OCI-LY3 (cell line): ENCODE measurements around the gene FAM210B.

ENCODE experiments used
- H2AFZ ChIP-seq: fragments of 200-600, 300-600 bp; shearing (Covaris generic); 2 replicates; pipeline ENCODE4 v1.6.0; 2014; ENCODE audit warnings: antibody characterized with exemption, low read depth, low read length
- H3K27ac ChIP-seq: fragments of 200-600, 300-600 bp; sonication (generic); 2 replicates; pipeline ENCODE4 v1.5.1; 2014; ENCODE audit warnings: mild to moderate bottlenecking, low read length, moderate library complexity, mixed read lengths
- H3K27me3 ChIP-seq: fragments of 200-600, 300-600 bp; sonication (generic); 2 replicates; pipeline ENCODE4 v1.6.1; 2014; ENCODE audit warnings: low read depth, low read length, mixed read lengths
- H3K36me3 ChIP-seq: fragments of 200-600, 300-600 bp; sonication (generic); replicated peaks from 2 replicates; pipeline ENCODE3; 2014; ENCODE audit warnings: low read depth, low read length, mixed read lengths
- H3K4me1 ChIP-seq: fragments of 300-600, 200-600 bp; sonication (generic); 2 replicates; pipeline ENCODE4 v1.6.1; 2014; ENCODE audit warnings: low read length, mixed read lengths
- H3K4me2 ChIP-seq: fragments of 200-600, 300-600 bp; sonication (generic); 2 replicates; pipeline ENCODE4 v1.6.1; 2014; ENCODE audit warnings: low read length, mixed read lengths
- H3K4me3 ChIP-seq: fragments of 300-600, 200-600 bp; sonication (generic); 2 replicates; pipeline ENCODE4 v1.5.1; 2014; ENCODE audit warnings: antibody characterized with exemption, mild to moderate bottlenecking, low read length, moderate library complexity
- H3K79me2 ChIP-seq: fragments of 300-600, 200-600 bp; shearing (Covaris generic); 2 replicates; pipeline ENCODE4 v1.6.1; 2014; ENCODE audit warnings: mild to moderate bottlenecking, low read length, mixed read lengths
- H3K9ac ChIP-seq: fragments of 300-600, 200-600 bp; shearing (Covaris generic); 2 replicates; pipeline ENCODE4 v1.6.0; 2014; ENCODE audit warnings: mild to moderate bottlenecking, low read length, moderate library complexity
- H3K9me3 ChIP-seq: fragments of 200-600, 300-600 bp; shearing (Covaris generic); 2 replicates; pipeline ENCODE4 v1.6.1; 2014; ENCODE audit warnings: low read length, mixed read lengths; ENCODE audit not compliant: insufficient read depth
- H4K20me1 ChIP-seq: fragments of 200-600, 300-600 bp; sonication (generic); 2 replicates; pipeline ENCODE4 v1.6.1; 2016; ENCODE audit warnings: low read length, mixed read lengths; ENCODE audit not compliant: insufficient read depth
- EZH2phosphoT487 ChIP-seq: fragments of 200-600 bp; shearing (Covaris generic); IDR thresholded peaks from 2 replicates; pipeline ENCODE4 v1.6.1; 2018; ENCODE audit warnings: antibody characterized with exemption, mixed run types, low read depth
- TF ChIP-seq, protein P1 (sequence below): fragments of 200-600, 300-600 bp; sonication (generic); IDR thresholded peaks from 2 replicates; pipeline ENCODE4 v1.5.1; 2014; ENCODE audit warnings: antibody characterized with exemption, low read length, low read depth

FAM210B gene

GRCh38 chr20:56381501-56381900 is 22.7 kb downstream of the FAM210B start:
- TF ChIP-seq, protein P1, sequence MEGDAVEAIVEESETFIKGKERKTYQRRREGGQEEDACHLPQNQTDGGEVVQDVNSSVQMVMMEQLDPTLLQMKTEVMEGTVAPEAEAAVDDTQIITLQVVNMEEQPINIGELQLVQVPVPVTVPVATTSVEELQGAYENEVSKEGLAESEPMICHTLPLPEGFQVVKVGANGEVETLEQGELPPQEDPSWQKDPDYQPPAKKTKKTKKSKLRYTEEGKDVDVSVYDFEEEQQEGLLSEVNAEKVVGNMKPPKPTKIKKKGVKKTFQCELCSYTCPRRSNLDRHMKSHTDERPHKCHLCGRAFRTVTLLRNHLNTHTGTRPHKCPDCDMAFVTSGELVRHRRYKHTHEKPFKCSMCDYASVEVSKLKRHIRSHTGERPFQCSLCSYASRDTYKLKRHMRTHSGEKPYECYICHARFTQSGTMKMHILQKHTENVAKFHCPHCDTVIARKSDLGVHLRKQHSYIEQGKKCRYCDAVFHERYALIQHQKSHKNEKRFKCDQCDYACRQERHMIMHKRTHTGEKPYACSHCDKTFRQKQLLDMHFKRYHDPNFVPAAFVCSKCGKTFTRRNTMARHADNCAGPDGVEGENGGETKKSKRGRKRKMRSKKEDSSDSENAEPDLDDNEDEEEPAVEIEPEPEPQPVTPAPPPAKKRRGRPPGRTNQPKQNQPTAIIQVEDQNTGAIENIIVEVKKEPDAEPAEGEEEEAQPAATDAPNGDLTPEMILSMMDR: no peak
- no peak for TF ChIP-seq EZH2phosphoT487
- Histone ChIP-seq H3K27ac (no peak overlapping the region), H2AFZ (no peak overlapping the region), H3K27me3 (no peaks in the 10 kb centered on the region), H3K4me1 (no peaks in the 10 kb centered on the region), H3K79me2 (peaks cover 89% of the 10 kb centered on the region), H3K4me3 (no peak overlapping the region), H4K20me1 (peaks cover 50% of the 10 kb centered on the region), H3K9me3 (no peaks in the 10 kb centered on the region), H3K4me2 (no peak overlapping the region), H3K9ac (no peak overlapping the region), H3K36me3 (peaks cover 77% of the 10 kb centered on the region)

- Histone ChIP-seq H3K36me3 (peaks cover 83% of the 10 kb centered on the region), H3K4me3 (no peak overlapping the region), H2AFZ (no peak overlapping the region), H3K27ac (no peak overlapping the region), H3K4me1 (no peaks in the 10 kb centered on the region), H3K27me3 (no peaks in the 10 kb centered on the region), H3K4me2 (no peak overlapping the region), H3K9ac (no peak overlapping the region), H4K20me1 (peaks cover 49% of the 10 kb centered on the region), H3K79me2 (peaks cover 88% of the 10 kb centered on the region), H3K9me3 (no peaks in the 10 kb centered on the region)
- TF ChIP-seq, protein P1: no peak
- TF ChIP-seq EZH2phosphoT487: no peak
These were observed 23.9 kb downstream of the FAM210B start for GRCh38 chr20:56382696-56383095.

DNA sequence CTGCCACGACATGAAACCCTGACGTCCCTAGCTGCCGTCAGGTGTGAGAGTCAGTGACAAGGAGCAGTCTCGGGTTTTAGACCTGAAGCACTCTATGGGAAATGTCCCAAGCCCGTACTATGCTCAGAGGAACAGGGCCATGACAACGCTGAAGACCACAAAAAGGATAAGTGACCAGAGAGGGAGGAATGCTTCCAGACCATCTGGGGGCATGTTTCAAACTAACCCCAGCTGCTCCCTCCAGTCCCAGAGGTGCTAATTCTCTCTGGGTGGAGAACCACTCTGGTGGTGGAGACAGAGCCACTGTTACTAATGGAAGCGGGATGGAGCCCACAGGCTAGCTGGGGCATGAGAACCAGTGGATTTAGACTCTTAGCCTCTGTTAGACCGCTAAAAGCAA is 24.6 kb downstream of the FAM210B start:
- H3K4me3 ChIP-seq: no peak overlapping the region
- TF ChIP-seq, protein P1: no peak
- TF ChIP-seq EZH2phosphoT487: no peak
- H4K20me1 ChIP-seq: peaks cover 46% of the 10 kb centered on the region
- peaks cover 83% of the 10 kb centered on the region for H3K36me3 ChIP-seq
- peaks cover 88% of the 10 kb centered on the region for H3K79me2 ChIP-seq
- no peak overlapping the region for H2AFZ ChIP-seq
- H3K9ac ChIP-seq: no peak overlapping the region
- no peaks in the 10 kb centered on the region for H3K27me3 ChIP-seq
- H3K4me2 ChIP-seq: no peak overlapping the region
- no peaks in the 10 kb centered on the region for H3K4me1 ChIP-seq
- no peak overlapping the region for H3K27ac ChIP-seq
- H3K9me3 ChIP-seq: no peaks in the 10 kb centered on the region

DNA sequence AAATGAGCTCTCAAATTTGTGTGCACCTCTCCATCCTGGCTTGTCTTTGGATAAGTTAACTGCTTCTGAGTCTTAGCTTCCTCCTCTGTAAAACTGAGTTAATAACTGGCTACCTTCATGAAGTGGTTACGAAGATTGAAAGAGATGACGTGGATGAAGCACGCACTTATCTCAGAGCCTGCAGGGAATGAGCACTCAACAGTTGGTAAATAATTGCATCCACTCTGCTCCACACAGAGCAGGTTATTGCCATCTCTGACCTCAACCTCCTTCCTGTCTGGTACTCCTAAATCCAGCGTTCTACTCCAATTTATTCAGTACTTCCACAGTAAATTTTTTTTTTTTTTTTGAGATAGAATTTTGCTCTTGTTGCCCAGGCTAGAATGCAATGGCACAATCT is 26.4 kb downstream of the FAM210B start:
- Histone ChIP-seq H3K9ac (no peak overlapping the region), H3K36me3 (peaks cover 86% of the 10 kb centered on the region), H4K20me1 (peaks cover 41% of the 10 kb centered on the region), H2AFZ (no peak overlapping the region), H3K4me1 (no peaks in the 10 kb centered on the region), H3K79me2 (peaks cover 93% of the 10 kb centered on the region), H3K9me3 (no peaks in the 10 kb centered on the region), H3K4me2 (no peak overlapping the region), H3K27ac (no peak overlapping the region), H3K4me3 (no peak overlapping the region), H3K27me3 (no peaks in the 10 kb centered on the region)
- TF ChIP-seq EZH2phosphoT487: no peak
- TF ChIP-seq, protein P1: no peak
